GM10266 (cell line): ENCODE data around the gene SRD5A3.

Experiments
- DNase-seq: peaks from one replicate; pipeline ENCODE4 v3.0.0; 2012; ENCODE audit errors: extremely low spot score
- TF ChIP-seq, protein P1 (sequence below): IDR thresholded peaks from 2 replicates; pipeline ENCODE4 v1.5.1; 2012; ENCODE audit warnings: mild to moderate bottlenecking, low read depth; ENCODE audit not compliant: control insufficient read depth, insufficient read depth; ENCODE audit errors: missing control alignments

The SRD5A3 gene

GRCh38 chr4:55329012-55329411 is 17.0 kb upstream of the SRD5A3 start:
- no peak for DNase-seq
- TF ChIP-seq, protein P1, sequence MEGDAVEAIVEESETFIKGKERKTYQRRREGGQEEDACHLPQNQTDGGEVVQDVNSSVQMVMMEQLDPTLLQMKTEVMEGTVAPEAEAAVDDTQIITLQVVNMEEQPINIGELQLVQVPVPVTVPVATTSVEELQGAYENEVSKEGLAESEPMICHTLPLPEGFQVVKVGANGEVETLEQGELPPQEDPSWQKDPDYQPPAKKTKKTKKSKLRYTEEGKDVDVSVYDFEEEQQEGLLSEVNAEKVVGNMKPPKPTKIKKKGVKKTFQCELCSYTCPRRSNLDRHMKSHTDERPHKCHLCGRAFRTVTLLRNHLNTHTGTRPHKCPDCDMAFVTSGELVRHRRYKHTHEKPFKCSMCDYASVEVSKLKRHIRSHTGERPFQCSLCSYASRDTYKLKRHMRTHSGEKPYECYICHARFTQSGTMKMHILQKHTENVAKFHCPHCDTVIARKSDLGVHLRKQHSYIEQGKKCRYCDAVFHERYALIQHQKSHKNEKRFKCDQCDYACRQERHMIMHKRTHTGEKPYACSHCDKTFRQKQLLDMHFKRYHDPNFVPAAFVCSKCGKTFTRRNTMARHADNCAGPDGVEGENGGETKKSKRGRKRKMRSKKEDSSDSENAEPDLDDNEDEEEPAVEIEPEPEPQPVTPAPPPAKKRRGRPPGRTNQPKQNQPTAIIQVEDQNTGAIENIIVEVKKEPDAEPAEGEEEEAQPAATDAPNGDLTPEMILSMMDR, result no peak

DNA sequence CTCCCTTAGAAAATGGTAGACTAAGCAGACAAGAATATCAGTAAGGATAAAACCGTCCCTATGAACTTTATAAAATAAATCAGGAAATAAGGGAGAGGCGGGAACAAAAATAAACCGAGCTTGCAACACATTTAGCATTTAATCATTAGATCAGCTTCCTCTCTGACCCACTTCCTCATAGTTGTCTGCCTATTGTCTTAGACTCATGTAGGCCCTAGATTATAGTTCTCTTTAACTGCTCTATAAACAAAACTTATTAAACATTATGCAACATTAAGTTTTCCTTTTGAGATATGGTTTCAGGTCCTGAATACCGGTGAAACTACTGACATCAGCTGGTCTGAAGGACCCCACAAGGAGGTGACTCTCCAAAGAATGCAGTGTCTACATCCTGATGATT is 15.8 kb upstream of the SRD5A3 start:
- no peak for DNase-seq
- TF ChIP-seq, protein P1, result no peak

DNA sequence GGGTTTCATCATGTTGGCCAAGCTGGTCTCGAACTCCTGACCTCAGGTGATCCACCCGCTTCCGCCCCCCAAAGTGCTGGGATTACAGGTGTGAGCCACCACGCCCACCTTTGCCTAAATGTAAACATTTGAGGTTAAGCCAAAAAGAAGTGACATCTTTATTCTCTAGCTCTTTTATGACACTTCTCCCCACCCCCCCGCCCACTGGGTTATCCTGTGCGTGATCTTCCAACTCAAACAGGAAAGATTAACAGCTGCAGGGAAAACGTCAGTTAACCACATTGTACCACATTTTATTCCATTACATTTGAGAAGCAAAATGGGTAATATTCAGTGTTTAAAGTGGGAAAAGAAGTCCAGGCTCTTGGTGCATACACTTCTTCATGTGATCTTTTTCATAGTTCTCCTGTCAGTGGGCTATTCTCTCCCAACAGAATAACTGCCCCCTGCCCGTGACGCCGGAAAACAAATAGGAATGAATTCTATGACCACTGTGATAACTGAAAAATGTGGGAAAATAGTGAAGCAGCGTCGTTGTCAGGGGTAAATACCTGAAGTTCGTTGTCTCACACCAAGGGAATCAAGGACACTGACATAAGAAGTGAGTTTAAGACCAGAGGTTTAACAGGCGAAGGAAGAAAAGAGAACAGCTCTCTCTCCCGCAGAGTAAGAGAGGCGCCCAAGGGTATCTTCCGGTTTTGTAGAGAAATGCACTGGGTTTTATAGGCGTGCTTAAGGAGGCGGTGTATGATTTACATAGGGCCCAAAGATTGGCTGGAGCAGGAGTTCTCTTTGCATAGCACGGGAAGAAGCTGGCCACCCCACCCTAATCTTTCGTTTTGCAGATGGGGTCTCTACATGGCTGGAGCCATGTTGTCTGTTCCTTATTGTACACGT is 9.7 kb upstream of the SRD5A3 start:
- no peak for DNase-seq
- TF ChIP-seq, protein P1, result no peak

DNA sequence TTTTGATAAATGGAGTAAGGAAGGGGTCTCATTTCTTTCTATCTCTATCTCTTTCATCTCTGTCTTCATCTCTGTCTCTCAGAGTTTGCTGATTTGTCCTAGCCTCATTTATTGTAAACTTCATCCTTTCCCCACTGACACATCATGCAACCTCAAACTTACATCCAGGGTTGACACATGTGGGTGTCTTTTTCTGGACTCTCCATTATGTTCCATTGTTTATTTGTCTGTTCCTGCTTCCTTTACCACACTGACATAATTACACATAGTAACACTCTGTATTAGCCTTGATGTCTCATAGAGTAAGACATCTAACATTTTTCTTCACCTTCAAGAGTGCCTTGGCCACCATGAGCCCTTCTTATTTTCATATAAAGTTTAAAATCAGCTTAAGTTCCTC is 8.1 kb upstream of the SRD5A3 start:
- DNase-seq, result no peak
- TF ChIP-seq, protein P1, result no peak

DNA sequence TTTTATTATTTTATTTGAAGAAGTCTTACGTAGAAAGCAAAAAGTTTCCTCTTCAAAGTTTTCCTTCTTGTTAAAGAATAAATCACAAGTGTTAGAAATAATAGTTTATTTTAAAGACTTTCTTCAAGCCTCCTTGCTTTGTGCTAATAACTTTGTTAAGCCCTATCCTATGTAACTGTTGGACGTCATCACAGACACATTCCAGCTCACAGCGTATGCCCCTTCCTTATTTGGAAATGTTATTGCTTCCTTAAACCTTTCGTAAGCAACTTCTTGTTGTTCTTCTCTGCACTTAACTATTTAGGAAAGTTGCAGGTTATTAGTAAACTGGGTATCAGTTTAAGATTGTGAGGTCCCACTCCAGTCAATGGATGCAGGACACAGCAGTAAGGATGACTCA is 7.6 kb upstream of the SRD5A3 start:
- DNase-seq, result no peak
- TF ChIP-seq, protein P1, result no peak

GRCh38 chr4:55340266-55340665 is 5.8 kb upstream of the SRD5A3 start:
- TF ChIP-seq, protein P1, result no peak
- no peak for DNase-seq

- no peak for DNase-seq
- TF ChIP-seq, protein P1, result no peak
Observed at GRCh38 chr4:55343887-55344286, 2.2 kb upstream of the SRD5A3 start.
